SK-N-MC (cell line): ENCODE measurements around the gene DIP2C.

Experiments
- EZH2 ChIP-seq: fragments of 200-600 bp; sonication (generic); IDR thresholded peaks from one replicate; pipeline ENCODE4 v1.6.1; 2017; ENCODE audit warnings: antibody characterized with exemption
- POLR2AphosphoS5 ChIP-seq: IDR thresholded peaks from 2 replicates; pipeline ENCODE4 v1.6.1; 2012; ENCODE audit warnings: mild to moderate bottlenecking, low read depth, low read length, borderline replicate concordance

DNA sequence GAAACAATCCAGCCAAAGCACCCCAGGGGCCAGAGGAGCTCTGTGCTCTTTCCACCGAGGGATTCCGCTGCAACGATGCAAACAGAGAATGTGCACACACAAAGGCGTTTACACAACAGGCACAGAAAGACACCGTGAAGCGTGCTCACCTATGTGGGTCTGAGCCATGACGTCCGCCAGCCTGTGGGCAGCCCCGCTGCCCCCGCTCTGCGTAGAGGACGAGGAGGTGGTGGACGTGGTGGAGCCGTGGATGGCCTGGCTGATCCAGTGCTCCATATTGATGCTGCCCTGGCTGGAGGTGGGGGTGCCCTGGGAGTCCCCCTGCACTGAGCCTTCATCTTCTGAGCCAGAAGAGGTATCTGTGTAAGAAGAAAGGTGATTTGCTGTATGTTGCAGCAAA, 266.8 kb downstream of the DIP2C start:
- TF ChIP-seq POLR2AphosphoS5 (no peak), EZH2 (no peak)
